Left lung (tissue), 10 donors: ENCODE data around the gene FOXP2. TPM values are rescaled to one million over a fixed set of nuclear protein-coding genes. Genes with fewer than 3 reads are reported as not detected.
A peak's percentile ranks its signal among the peaks of the same experiment; 100 is the strongest.

Experiments used
- ATAC-seq: fragments of 200-7000 bp; cut with Tn5 transposase; one replicate; pipeline ENCODE4 v1.9.1; 2020; ENCODE audit warnings: moderate library complexity
- DNase-seq, 4 donors: peaks; one replicate each; pipeline ENCODE4 v3.0.0-alpha.2; 2013 to 2020
- H3K27ac ChIP-seq, 2 donors: fragments of 200-600 bp; sonication (generic) in 1 of 2; one replicate each; pipeline versions ENCODE4 v1.5.0 to v1.8.0; 2020 to 2021
- H3K27me3 ChIP-seq, 2 donors: fragments of 200-600 bp; sonication (generic) in 1 of 2; one replicate each; pipeline versions ENCODE4 v1.5.0 to v1.8.0; 2020 to 2021
- H3K36me3 ChIP-seq, 2 donors: fragments of 200-600 bp; sonication (generic) in 1 of 2; one replicate each; pipeline versions ENCODE4 v1.5.0 to v1.8.0; 2020 to 2021
- H3K4me1 ChIP-seq, 2 donors: fragments of 200-600 bp; one replicate each; pipeline ENCODE4 v1.8.0; 2021
- H3K4me3 ChIP-seq, 2 donors: fragments of 200-600 bp; sonication (generic) in 1 of 2; one replicate each; pipeline versions ENCODE4 v1.5.0 to v1.8.0; 2020 to 2021; ENCODE audit warnings: mild to moderate bottlenecking in 1 of 2
- H3K9me3 ChIP-seq, 2 donors: fragments of 200-600 bp; sonication (generic) in 1 of 2; one replicate each; pipeline versions ENCODE4 v1.5.0 to v1.8.0; 2020 to 2021
- intact Hi-C, 2 donors: fragments of 100-400 bp; cut with DNase I; formaldehyde crosslinking; loops; one replicate each; pipeline versions ENCODE4 v1.11.2 to v1.14.2; 2022
- polyA plus RNA-seq, 6 donors: library from polyadenylated mRNA; unstranded; fragments of 120-200 nt; gene quantifications; one replicate each; pipeline ENCODE4 v1.2.1, GENCODE V29; 2013; ENCODE audit not compliant: insufficient read length in 6 of 6
- total RNA-seq, 2 donors: library from RNA; stranded (reverse); fragmentation: NEBNext Ultra II Directional; extraction: Animal tissue kit (Norgen Biotek cat#: 25700); gene quantifications; one replicate each; pipeline ENCODE4 v1.2.1, GENCODE V29; 2021
- TF ChIP-seq, protein P1 (sequence below), 2 donors: fragments of 200-600 bp; sonication (generic) in 1 of 2; IDR thresholded peaks; one replicate each; pipeline versions ENCODE4 v1.5.0 to v1.8.0; 2021; ENCODE audit warnings: antibody characterized with exemption in 2 of 2
- donor health status: DM: no; HTN: yes; CAD: no.
- donor health status: DM: no; HTN: no; CAD: no.

Gene FOXP2
- total and polyA plus RNA-seq, 8 donors: 5.9 to 86.8 (median 50.3) TPM

DNA sequence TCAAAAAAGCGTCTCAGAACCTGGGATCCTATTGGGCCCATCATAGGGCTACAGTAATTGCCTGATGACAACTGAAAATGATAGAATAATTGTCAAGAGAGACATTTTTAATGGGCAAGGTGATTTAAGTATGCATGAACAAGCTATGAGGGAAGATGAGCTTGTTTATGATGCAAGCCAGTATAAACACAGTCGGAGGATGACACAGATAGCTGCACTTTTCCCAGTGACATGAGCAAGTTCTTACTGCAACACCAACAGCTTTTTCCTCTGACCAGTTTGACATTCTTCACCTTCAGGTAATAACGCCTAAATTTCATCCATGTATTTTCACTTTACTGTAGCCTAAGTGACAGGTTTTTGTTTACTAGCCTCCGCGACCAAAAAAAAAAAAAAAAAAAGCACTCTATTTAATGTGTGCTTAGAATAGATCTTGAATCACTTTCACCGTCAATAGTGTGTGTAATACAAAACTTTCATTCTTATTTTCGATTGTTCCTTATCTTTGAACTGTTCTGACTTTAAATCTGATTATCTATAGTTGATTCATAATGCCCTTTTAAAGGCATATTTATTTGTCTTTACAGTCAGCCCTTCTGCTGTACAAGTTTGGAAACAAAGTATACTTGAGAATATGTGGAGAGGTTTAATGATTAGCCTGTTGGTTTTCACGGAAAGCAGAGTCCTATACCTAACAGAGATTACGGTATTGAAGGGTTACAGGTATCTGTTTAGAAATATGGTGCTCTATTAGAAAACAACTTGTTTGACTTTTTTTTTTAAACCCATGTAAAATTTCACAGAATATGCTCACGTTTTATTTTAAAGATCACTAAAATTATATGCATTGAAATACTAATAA is 1.7 kb downstream of the FOXP2 start:
- ATAC-seq (peak; percentile 69), DNase-seq (no peak)
- TF ChIP-seq, protein P1, sequence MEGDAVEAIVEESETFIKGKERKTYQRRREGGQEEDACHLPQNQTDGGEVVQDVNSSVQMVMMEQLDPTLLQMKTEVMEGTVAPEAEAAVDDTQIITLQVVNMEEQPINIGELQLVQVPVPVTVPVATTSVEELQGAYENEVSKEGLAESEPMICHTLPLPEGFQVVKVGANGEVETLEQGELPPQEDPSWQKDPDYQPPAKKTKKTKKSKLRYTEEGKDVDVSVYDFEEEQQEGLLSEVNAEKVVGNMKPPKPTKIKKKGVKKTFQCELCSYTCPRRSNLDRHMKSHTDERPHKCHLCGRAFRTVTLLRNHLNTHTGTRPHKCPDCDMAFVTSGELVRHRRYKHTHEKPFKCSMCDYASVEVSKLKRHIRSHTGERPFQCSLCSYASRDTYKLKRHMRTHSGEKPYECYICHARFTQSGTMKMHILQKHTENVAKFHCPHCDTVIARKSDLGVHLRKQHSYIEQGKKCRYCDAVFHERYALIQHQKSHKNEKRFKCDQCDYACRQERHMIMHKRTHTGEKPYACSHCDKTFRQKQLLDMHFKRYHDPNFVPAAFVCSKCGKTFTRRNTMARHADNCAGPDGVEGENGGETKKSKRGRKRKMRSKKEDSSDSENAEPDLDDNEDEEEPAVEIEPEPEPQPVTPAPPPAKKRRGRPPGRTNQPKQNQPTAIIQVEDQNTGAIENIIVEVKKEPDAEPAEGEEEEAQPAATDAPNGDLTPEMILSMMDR (IDR thresholded peaks at IDR 0.05): no peak
- peak overlapping the region in 1 of 2 donors; percentile 4 for H3K4me3 ChIP-seq
- no peaks in the 10 kb centered on the region for H3K4me1 ChIP-seq
- H3K27ac ChIP-seq: no peak overlapping the region
- intact Hi-C loops: no loop called here
- H3K9me3 ChIP-seq: no peaks in the 10 kb centered on the region
- H3K27me3 ChIP-seq: peaks cover 0 to 5% of the 10 kb centered on the region in 2 donors
- no peaks in the 10 kb centered on the region for H3K36me3 ChIP-seq

DNA sequence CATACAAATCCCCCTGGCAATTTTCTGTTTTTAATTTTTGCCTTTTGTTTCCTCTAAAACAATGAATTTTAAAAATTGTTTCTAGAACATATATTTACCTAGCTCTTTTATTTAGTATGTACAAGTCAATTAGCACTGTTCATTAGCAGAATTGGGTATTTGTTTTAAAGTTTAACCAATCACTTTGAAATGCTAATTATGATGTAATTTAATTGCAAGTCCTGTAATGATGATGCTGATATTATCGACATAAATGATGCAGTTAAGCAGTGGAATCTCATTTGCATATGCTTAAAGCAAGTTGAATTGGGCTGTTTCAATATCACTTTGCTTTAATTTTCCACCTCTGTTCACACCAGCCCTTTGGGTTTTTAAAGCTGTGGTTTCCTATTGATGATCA is 2.7 kb downstream of the FOXP2 start:
- no peak for ATAC-seq
- TF ChIP-seq, protein P1 (IDR thresholded peaks at IDR 0.05): no peak
- DNase-seq: no peak
- Histone ChIP-seq H3K36me3 (no peaks in the 10 kb centered on the region), H3K27ac (no peak overlapping the region), H3K27me3 (peaks cover 0 to 5% of the 10 kb centered on the region in 2 donors), H3K4me1 (no peaks in the 10 kb centered on the region), H3K9me3 (no peaks in the 10 kb centered on the region), H3K4me3 (no peak overlapping the region)
- intact Hi-C loops: no loop called here

DNA sequence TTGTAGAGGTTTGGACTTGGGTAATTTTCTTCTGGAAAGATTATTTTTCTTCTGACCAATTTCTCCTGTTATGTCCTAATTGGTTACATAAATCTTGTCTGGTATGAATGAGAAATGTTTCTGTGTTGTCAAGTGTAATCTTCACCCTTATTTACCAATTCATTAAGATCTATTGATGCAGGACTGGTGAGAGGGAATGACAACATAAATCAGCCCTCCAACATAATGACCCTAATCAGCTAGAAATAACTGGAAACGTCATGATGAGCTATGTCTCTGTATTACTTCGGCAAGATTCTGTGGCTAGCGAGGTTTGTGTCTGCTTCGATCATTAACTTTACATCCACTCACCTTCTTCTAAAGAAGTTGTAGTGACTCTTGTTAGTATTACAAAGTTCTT is 3.5 kb downstream of the FOXP2 start:
- Histone ChIP-seq H3K9me3 (no peaks in the 10 kb centered on the region), H3K4me1 (no peaks in the 10 kb centered on the region), H3K27ac (no peak overlapping the region), H3K36me3 (no peaks in the 10 kb centered on the region), H3K4me3 (no peak overlapping the region), H3K27me3 (peaks cover 0 to 5% of the 10 kb centered on the region in 2 donors)
- TF ChIP-seq, protein P1 (IDR thresholded peaks at IDR 0.05): no peak
- no peak for DNase-seq
- intact Hi-C loops: no loop called here
- ATAC-seq: no peak

- Histone ChIP-seq H3K4me3 (no peak overlapping the region), H3K27me3 (peaks cover 0 to 5% of the 10 kb centered on the region in 2 donors), H3K9me3 (no peaks in the 10 kb centered on the region), H3K27ac (no peak overlapping the region), H3K4me1 (no peaks in the 10 kb centered on the region), H3K36me3 (no peaks in the 10 kb centered on the region)
- TF ChIP-seq, protein P1 (IDR thresholded peaks at IDR 0.05): no peak
- DNase-seq (no peak), ATAC-seq (peak; percentile 16)
- intact Hi-C loops: no loop called here
Measured at GRCh38 chr7:114419441-114420272, 5.0 kb downstream of the FOXP2 start.
